Astrocyte (in vitro differentiated cells and primary cell): Measurements from ENCODE around the gene IZUMO1R. TPM values are rescaled to one million over a fixed set of nuclear protein-coding genes. Genes with fewer than 3 reads are reported as not detected.

Source experiments
- DNase-seq: peaks from one replicate; pipeline ENCODE4 v3.0.0-alpha.2; 2010; ENCODE audit warnings: low read depth
- FAIRE-seq: peaks from 2 replicates; lab custom pipeline; 2011; peaks lifted over from hg19 to GRCh38; lab: Jason Lieb, UNC
- H2AFZ ChIP-seq: 2 replicates; pipeline ENCODE4 v1.6.0; 2012; ENCODE audit warnings: low read depth, low read length, inconsistent platforms
- H3K27ac ChIP-seq: 2 replicates; pipeline ENCODE4 v1.5.1; 2011; ENCODE audit warnings: low read depth, low read length, inconsistent platforms
- H3K27me3 ChIP-seq: 2 replicates; pipeline ENCODE4 v1.6.0; 2011; ENCODE audit warnings: low read length, inconsistent platforms; ENCODE audit not compliant: insufficient read depth
- H3K36me3 ChIP-seq: 2 replicates; pipeline ENCODE4 v1.5.1; 2011; ENCODE audit warnings: low read length, inconsistent platforms; ENCODE audit not compliant: insufficient read depth
- H3K4me1 ChIP-seq: 2 replicates; pipeline ENCODE4 v1.5.1; 2011; ENCODE audit warnings: low read length, inconsistent platforms; ENCODE audit not compliant: insufficient read depth
- H3K4me2 ChIP-seq: 2 replicates; pipeline ENCODE4 v1.6.0; 2012; ENCODE audit warnings: low read length, inconsistent platforms
- H3K4me3 ChIP-seq: 2 replicates; pipeline ENCODE4 v1.5.1; 2011; ENCODE audit warnings: low read depth, mild to moderate bottlenecking, low read length, inconsistent platforms; ENCODE audit not compliant: insufficient read depth
- H3K79me2 ChIP-seq: 2 replicates; pipeline ENCODE4 v1.6.0; 2012; ENCODE audit warnings: mild to moderate bottlenecking, low read length, inconsistent platforms; ENCODE audit not compliant: insufficient read depth
- H3K9ac ChIP-seq: 2 replicates; pipeline ENCODE4 v1.6.0; 2012; ENCODE audit warnings: mild to moderate bottlenecking, low read length, inconsistent platforms
- H3K9me3 ChIP-seq: 2 replicates; pipeline ENCODE4 v1.5.1; 2012; ENCODE audit warnings: low read depth, mild to moderate bottlenecking, low read length, inconsistent platforms; ENCODE audit not compliant: insufficient read depth
- H4K20me1 ChIP-seq: 2 replicates; pipeline ENCODE4 v1.6.0; 2012; ENCODE audit warnings: low read length, inconsistent platforms; ENCODE audit not compliant: insufficient read depth
- H3K27ac Mint-ChIP-seq: one replicate; pipeline ENCODE4 v1.8.0; 2021; ENCODE audit warnings: mild to moderate bottlenecking, mixed read lengths; ENCODE audit not compliant: unreplicated experiment
- H3K27me3 Mint-ChIP-seq: one replicate; pipeline ENCODE4 v1.8.0; 2021; ENCODE audit warnings: low read depth, mixed read lengths; ENCODE audit not compliant: unreplicated experiment
- H3K36me3 Mint-ChIP-seq: one replicate; pipeline ENCODE4 v1.8.0; 2021; ENCODE audit warnings: low read depth, mixed read lengths; ENCODE audit not compliant: unreplicated experiment
- H3K4me1 Mint-ChIP-seq: one replicate; pipeline ENCODE4 v1.8.0; 2021; ENCODE audit warnings: low read depth, mixed read lengths; ENCODE audit not compliant: unreplicated experiment
- H3K4me3 Mint-ChIP-seq: one replicate; pipeline ENCODE4 v1.8.0; 2021; ENCODE audit warnings: mild to moderate bottlenecking, moderate library complexity, mixed read lengths; ENCODE audit not compliant: unreplicated experiment
- H3K9me3 Mint-ChIP-seq: one replicate; pipeline ENCODE4 v1.8.0; 2021; ENCODE audit warnings: mild to moderate bottlenecking, mixed read lengths; ENCODE audit not compliant: unreplicated experiment
- CTCF ChIP-seq: IDR thresholded peaks from 2 replicates; pipeline ENCODE4 v1.5.1; 2011; ENCODE audit warnings: low read depth, mild to moderate bottlenecking, inconsistent platforms, low read length, moderate library complexity; ENCODE audit not compliant: insufficient read depth
- EZH2 ChIP-seq: IDR thresholded peaks from 2 replicates; pipeline ENCODE4 v1.6.1; 2012; ENCODE audit warnings: mild to moderate bottlenecking, low read length, inconsistent platforms; ENCODE audit not compliant: insufficient read depth
- total RNA-seq: library from RNA; stranded (reverse); gene quantifications from 2 replicates; pipeline ENCODE4 v1.2.1, GENCODE V29; 2021

IZUMO1R gene
- total RNA-seq, 1 donor from 2014 or later: not detected

GRCh38 chr11:94309757-94310156 is 5.4 kb downstream of the IZUMO1R start:
- DNase-seq (no peak), FAIRE-seq (no peak)
- no peak overlapping the region for H3K27ac ChIP-seq
- no peak overlapping the region for H3K9ac ChIP-seq
- H3K4me1 Mint-ChIP-seq: peaks cover 7% of the 10 kb centered on the region
- TF ChIP-seq EZH2: no peak
- TF ChIP-seq CTCF: no peak
- H4K20me1 ChIP-seq: no peaks in the 10 kb centered on the region
- H3K4me2 ChIP-seq: no peak overlapping the region
- H3K4me3 ChIP-seq: no peak overlapping the region
- no peaks in the 10 kb centered on the region for H3K79me2 ChIP-seq
- H3K36me3 Mint-ChIP-seq: peaks cover 1% of the 10 kb centered on the region
- no peaks in the 10 kb centered on the region for H3K27me3 ChIP-seq
- H3K36me3 ChIP-seq: no peaks in the 10 kb centered on the region
- H3K4me1 ChIP-seq: no peaks in the 10 kb centered on the region
- H3K4me3 Mint-ChIP-seq: no peak overlapping the region
- no peak overlapping the region for H2AFZ ChIP-seq
- H3K9me3 ChIP-seq: peaks cover 2% of the 10 kb centered on the region
- H3K27ac Mint-ChIP-seq: no peak overlapping the region
- H3K27me3 Mint-ChIP-seq: peaks cover 13% of the 10 kb centered on the region
- H3K9me3 Mint-ChIP-seq: peaks cover 8% of the 10 kb centered on the region

GRCh38 chr11:94310191-94310875 is 6.0 kb downstream of the IZUMO1R start:
- no peak overlapping the region for H3K4me2 ChIP-seq
- Mint-ChIP-seq H3K27me3 (peaks cover 15% of the 10 kb centered on the region), H3K27ac (no peak overlapping the region), H3K9me3 (peaks cover 8% of the 10 kb centered on the region), H3K4me3 (no peak overlapping the region), H3K4me1 (peaks cover 2% of the 10 kb centered on the region), H3K36me3 (peaks cover 1% of the 10 kb centered on the region)
- H3K9ac ChIP-seq: no peak overlapping the region
- H3K79me2 ChIP-seq: no peaks in the 10 kb centered on the region
- FAIRE-seq: no peak
- peaks cover 2% of the 10 kb centered on the region for H3K9me3 ChIP-seq
- no peak overlapping the region for H3K4me3 ChIP-seq
- H4K20me1 ChIP-seq: no peaks in the 10 kb centered on the region
- H3K36me3 ChIP-seq: no peaks in the 10 kb centered on the region
- H3K4me1 ChIP-seq: no peaks in the 10 kb centered on the region
- no peak overlapping the region for H2AFZ ChIP-seq
- H3K27me3 ChIP-seq: no peaks in the 10 kb centered on the region
- DNase-seq: no peak
- H3K27ac ChIP-seq: no peak overlapping the region
- TF ChIP-seq EZH2: no peak
- no peak for TF ChIP-seq CTCF

- TF ChIP-seq CTCF (no peak), EZH2 (no peak)
- Histone ChIP-seq H3K9ac (no peak overlapping the region), H2AFZ (no peak overlapping the region), H3K4me3 (no peak overlapping the region), H3K9me3 (peaks cover 2% of the 10 kb centered on the region), H3K4me2 (no peak overlapping the region), H3K36me3 (no peaks in the 10 kb centered on the region), H4K20me1 (no peaks in the 10 kb centered on the region), H3K79me2 (no peaks in the 10 kb centered on the region), H3K4me1 (no peaks in the 10 kb centered on the region), H3K27me3 (no peaks in the 10 kb centered on the region), H3K27ac (no peak overlapping the region)
- Mint-ChIP-seq H3K4me1 (peaks cover 6% of the 10 kb centered on the region), H3K4me3 (no peak overlapping the region), H3K27ac (no peak overlapping the region), H3K36me3 (peaks cover 1% of the 10 kb centered on the region), H3K9me3 (peaks cover 8% of the 10 kb centered on the region), H3K27me3 (peaks cover 13% of the 10 kb centered on the region)
- DNase-seq (no peak), FAIRE-seq (no peak)
These were observed 8.0 kb downstream of the IZUMO1R start for GRCh38 chr11:94312339-94312738.
